GM06990 (cell line): Measurements from ENCODE around the gene DYNLT1.
"Not testable (repeated sequence)": the region's sequence is repeated elsewhere in the genome, so short reads cannot be mapped to it uniquely, and the experiment has no call there.

Source experiments
- DNase-seq: peaks from one replicate; pipeline ENCODE4 v3.0.0-alpha.2; 2011; ENCODE audit not compliant: insufficient read length; ENCODE audit errors: extremely low read depth
- H3K27me3 ChIP-seq: replicated peaks from 2 replicates; pipeline ENCODE4 v1.6.0; 2011; ENCODE audit warnings: low read length; ENCODE audit not compliant: control insufficient read depth, insufficient read depth
- H3K36me3 ChIP-seq: 2 replicates; pipeline ENCODE4 v1.5.1; 2011; ENCODE audit warnings: low read length; ENCODE audit not compliant: control insufficient read depth, insufficient read depth
- H3K4me3 ChIP-seq: replicated peaks from 2 replicates; pipeline ENCODE4 v1.5.1; 2011; ENCODE audit warnings: low read depth, mild to moderate bottlenecking, control low read depth, low read length
- TF ChIP-seq, protein P1 (sequence below): IDR thresholded peaks from 2 replicates; pipeline ENCODE4 v1.5.1; 2011; ENCODE audit warnings: low read length, control low read depth, mild to moderate bottlenecking, inconsistent platforms; ENCODE audit not compliant: insufficient read depth, poor library complexity, severe bottlenecking

Gene DYNLT1

DNA sequence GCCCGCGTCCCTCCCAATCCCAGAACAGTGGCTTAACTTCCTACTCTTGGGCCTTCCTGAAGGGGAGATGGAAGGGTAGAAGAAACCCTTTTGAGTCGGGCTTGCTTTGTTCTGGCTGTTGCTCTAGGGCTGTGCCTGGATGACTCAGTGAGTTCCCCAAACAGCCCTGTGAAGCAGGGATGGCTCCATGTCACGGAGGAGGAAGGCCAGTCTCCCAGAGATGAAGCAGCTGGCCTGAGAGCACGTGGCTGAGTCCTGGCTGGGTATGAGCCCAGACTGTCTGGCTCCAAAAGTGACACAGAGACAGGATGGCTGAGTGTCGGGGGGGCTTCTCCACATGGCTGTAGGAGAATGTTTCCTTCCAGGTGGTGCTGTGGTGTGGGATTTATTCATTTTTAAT, 10.0 kb upstream of the DYNLT1 start:
- no peaks in the 10 kb centered on the region; the same call in 1 of the 2 replicates for H3K36me3 ChIP-seq
- no peak overlapping the region for H3K4me3 ChIP-seq
- no peak for DNase-seq
- no peaks in the 10 kb centered on the region for H3K27me3 ChIP-seq
- TF ChIP-seq, protein P1, sequence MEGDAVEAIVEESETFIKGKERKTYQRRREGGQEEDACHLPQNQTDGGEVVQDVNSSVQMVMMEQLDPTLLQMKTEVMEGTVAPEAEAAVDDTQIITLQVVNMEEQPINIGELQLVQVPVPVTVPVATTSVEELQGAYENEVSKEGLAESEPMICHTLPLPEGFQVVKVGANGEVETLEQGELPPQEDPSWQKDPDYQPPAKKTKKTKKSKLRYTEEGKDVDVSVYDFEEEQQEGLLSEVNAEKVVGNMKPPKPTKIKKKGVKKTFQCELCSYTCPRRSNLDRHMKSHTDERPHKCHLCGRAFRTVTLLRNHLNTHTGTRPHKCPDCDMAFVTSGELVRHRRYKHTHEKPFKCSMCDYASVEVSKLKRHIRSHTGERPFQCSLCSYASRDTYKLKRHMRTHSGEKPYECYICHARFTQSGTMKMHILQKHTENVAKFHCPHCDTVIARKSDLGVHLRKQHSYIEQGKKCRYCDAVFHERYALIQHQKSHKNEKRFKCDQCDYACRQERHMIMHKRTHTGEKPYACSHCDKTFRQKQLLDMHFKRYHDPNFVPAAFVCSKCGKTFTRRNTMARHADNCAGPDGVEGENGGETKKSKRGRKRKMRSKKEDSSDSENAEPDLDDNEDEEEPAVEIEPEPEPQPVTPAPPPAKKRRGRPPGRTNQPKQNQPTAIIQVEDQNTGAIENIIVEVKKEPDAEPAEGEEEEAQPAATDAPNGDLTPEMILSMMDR = no peak

DNA sequence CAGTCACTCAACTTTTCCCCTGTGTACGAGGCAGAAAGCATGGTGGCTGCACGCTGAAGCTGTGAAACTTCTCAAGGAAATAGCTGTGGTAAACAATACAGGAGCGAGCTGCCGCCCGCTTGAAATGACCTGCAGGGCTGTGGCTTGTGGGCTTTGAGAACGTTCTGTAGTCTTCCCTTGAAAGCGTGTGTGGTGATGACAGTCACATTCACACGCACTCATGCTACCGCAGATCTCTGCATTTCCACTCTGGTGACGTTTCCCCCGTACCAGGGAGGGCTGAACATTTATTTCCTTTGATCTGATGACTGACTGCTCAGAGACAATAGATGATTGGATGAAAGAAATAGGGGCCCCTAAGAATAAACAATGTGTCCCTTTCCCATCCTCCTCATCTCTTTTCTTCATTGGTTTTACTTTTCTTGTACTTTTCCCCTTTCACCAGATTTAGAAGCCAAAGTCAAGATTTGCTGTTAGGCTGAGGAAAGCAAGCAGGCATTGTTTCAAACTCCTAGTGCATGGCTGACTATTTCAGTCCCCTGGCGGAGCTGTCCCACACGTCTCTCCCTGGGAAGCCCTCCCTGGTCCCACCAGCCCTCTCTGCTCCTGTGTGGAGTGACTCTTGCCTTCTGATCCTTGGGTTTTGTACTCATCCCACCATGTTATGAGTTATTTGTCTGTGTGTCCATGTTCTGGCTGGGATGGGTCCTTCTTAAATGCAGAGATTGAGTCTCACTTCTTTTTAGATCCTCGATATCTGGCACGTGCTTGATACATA, 9.2 kb upstream of the DYNLT1 start:
- no peaks in the 10 kb centered on the region; the same call in 1 of the 2 replicates for H3K36me3 ChIP-seq
- peak; percentile 52 for DNase-seq
- TF ChIP-seq, protein P1 = no peak
- H3K4me3 ChIP-seq = no peak overlapping the region
- no peaks in the 10 kb centered on the region for H3K27me3 ChIP-seq

DNA sequence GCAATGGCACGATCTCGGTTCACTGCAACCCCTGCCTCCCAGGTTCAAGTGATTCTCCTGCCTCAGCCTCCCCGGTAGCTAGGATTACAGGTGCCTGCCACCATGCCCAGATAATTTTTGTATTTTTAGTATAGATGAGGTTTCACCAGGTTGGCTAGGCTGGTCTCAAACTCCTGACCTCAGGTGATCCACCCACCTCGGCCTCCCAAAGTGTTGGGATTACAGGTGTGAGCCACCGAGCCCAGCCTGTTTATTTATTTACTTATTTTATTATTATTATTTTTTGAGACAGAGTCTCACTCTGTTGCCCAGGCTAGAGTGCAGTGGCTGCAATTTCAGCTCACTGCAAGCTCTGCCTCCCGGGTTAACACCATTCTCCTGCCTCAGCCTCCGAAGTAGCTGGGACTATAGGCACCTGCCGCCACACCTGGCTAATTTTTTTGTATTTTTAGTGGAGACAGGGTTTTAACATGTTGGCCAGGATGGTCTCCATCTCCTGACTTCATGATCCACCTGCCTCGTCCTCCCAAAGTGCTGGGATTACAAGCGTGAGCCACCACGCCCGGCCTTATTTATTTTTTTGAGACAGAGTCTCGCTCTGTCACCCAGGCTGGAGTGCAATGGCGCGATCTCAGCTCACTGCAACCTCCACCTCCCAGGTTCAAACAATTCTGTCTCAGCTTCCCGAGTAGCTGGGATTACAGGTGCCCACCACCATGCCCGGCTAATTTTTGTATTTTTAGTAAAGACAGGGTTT, 7.6 kb upstream of the DYNLT1 start:
- not testable (repeated sequence) for H3K36me3 ChIP-seq, H3K4me3 ChIP-seq, DNase-seq, H3K27me3 ChIP-seq

DNA sequence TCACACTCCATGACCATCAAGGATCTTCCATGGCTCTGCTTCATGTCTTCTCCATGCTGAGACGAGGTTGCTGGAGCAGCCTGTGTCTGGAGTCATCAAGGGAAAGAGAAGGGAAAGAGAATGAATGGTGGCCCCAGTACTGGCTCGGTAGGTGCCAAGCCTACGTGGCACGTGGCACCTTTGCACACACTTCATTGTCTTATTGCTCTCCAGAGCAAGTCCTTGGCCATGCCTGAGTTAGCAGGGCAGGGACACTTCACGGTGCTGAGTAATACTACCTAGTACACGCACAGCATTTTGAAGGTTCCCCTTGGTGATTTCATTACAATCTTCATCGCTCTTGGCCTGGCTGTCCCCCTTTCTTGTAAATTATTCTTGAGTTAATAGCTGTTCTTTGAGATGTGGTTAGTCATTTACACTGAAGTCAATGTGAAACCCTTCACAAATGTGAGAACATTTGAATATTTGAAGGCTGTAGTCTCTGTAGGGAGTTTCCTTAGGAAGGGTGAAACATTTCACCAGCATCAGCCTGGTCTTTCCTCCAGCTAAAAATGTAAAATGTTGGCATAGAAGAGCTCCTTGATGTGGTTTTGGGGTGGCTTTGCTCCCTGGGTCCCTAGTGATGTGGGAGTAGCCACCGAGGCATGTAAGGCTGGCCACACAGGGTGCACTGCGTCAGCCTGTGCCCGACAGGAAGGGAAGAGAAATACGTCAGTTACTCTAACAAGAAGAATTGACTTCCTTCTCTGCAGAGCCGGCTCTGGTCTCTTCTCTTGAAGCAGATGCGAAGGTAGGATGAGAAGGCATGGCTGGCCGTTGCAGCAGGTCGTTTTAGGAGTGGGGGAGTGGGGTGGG, 5.0 kb upstream of the DYNLT1 start, which contains the start of gene SYTL3:
TSS of gene SYTL3 (plus strand) at position 766 of the 855 bp plus-strand sequence. CDS start 13,215 bp downstream, outside the sequence.
- Histone ChIP-seq H3K36me3 (no peaks in the 10 kb centered on the region; the same call in 1 of the 2 replicates), H3K4me3 (peak within 1 kb of the TSS; percentile 53), H3K27me3 (no peaks in the 10 kb centered on the region)
- peak; percentile 83 for DNase-seq
- TF ChIP-seq, protein P1 = no peak

DNA sequence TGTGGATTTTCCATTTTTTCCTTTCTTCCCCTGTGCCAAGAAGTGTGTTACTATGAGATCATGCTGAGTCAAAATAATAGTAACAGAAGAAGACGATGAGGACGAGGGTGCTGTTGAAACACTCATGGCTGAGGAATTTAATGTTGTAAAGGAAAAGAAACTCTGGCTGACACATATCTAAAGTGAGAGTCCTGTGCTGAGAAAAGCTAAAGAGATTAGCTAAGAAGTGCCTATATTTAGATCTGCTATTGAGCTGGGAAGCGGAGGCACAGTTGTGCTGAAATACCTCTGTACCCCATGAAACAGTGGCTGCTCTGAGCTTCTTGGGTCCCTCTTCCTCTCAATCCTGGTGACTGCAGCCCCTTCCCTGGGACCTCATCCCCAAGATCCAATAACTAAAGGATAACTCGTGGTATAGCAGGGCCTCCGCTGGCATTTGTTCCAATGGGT, 4.2 kb upstream of the DYNLT1 start:
- peak; percentile 73 for DNase-seq
- TF ChIP-seq, protein P1 = no peak
- H3K27me3 ChIP-seq = no peaks in the 10 kb centered on the region
- peak overlapping the region; percentile 37 for H3K4me3 ChIP-seq
- H3K36me3 ChIP-seq = no peaks in the 10 kb centered on the region; the same call in 1 of the 2 replicates
